Astrocyte (in vitro differentiated cells and primary cell): ENCODE measurements around the gene CYSTM1. TPM values are rescaled to one million over a fixed set of nuclear protein-coding genes. Genes with fewer than 3 reads are reported as not detected.

Experiments used
- DNase-seq: peaks from one replicate; pipeline ENCODE4 v3.0.0-alpha.2; 2010; ENCODE audit warnings: low read depth
- FAIRE-seq: peaks from 2 replicates; lab custom pipeline; 2011; peaks lifted over from hg19 to GRCh38; lab: Jason Lieb, UNC
- H2AFZ ChIP-seq: 2 replicates; pipeline ENCODE4 v1.6.0; 2012; ENCODE audit warnings: low read depth, low read length, inconsistent platforms
- H3K27ac ChIP-seq: 2 replicates; pipeline ENCODE4 v1.5.1; 2011; ENCODE audit warnings: low read depth, low read length, inconsistent platforms
- H3K27me3 ChIP-seq: 2 replicates; pipeline ENCODE4 v1.6.0; 2011; ENCODE audit warnings: low read length, inconsistent platforms; ENCODE audit not compliant: insufficient read depth
- H3K36me3 ChIP-seq: 2 replicates; pipeline ENCODE4 v1.5.1; 2011; ENCODE audit warnings: low read length, inconsistent platforms; ENCODE audit not compliant: insufficient read depth
- H3K4me1 ChIP-seq: 2 replicates; pipeline ENCODE4 v1.5.1; 2011; ENCODE audit warnings: low read length, inconsistent platforms; ENCODE audit not compliant: insufficient read depth
- H3K4me2 ChIP-seq: 2 replicates; pipeline ENCODE4 v1.6.0; 2012; ENCODE audit warnings: low read length, inconsistent platforms
- H3K4me3 ChIP-seq: 2 replicates; pipeline ENCODE4 v1.5.1; 2011; ENCODE audit warnings: low read depth, mild to moderate bottlenecking, low read length, inconsistent platforms; ENCODE audit not compliant: insufficient read depth
- H3K79me2 ChIP-seq: 2 replicates; pipeline ENCODE4 v1.6.0; 2012; ENCODE audit warnings: mild to moderate bottlenecking, low read length, inconsistent platforms; ENCODE audit not compliant: insufficient read depth
- H3K9ac ChIP-seq: 2 replicates; pipeline ENCODE4 v1.6.0; 2012; ENCODE audit warnings: mild to moderate bottlenecking, low read length, inconsistent platforms
- H3K9me3 ChIP-seq: 2 replicates; pipeline ENCODE4 v1.5.1; 2012; ENCODE audit warnings: low read depth, mild to moderate bottlenecking, low read length, inconsistent platforms; ENCODE audit not compliant: insufficient read depth
- H4K20me1 ChIP-seq: 2 replicates; pipeline ENCODE4 v1.6.0; 2012; ENCODE audit warnings: low read length, inconsistent platforms; ENCODE audit not compliant: insufficient read depth
- H3K27ac Mint-ChIP-seq: one replicate; pipeline ENCODE4 v1.8.0; 2021; ENCODE audit warnings: mild to moderate bottlenecking, mixed read lengths; ENCODE audit not compliant: unreplicated experiment
- H3K27me3 Mint-ChIP-seq: one replicate; pipeline ENCODE4 v1.8.0; 2021; ENCODE audit warnings: low read depth, mixed read lengths; ENCODE audit not compliant: unreplicated experiment
- H3K36me3 Mint-ChIP-seq: one replicate; pipeline ENCODE4 v1.8.0; 2021; ENCODE audit warnings: low read depth, mixed read lengths; ENCODE audit not compliant: unreplicated experiment
- H3K4me1 Mint-ChIP-seq: one replicate; pipeline ENCODE4 v1.8.0; 2021; ENCODE audit warnings: low read depth, mixed read lengths; ENCODE audit not compliant: unreplicated experiment
- H3K4me3 Mint-ChIP-seq: one replicate; pipeline ENCODE4 v1.8.0; 2021; ENCODE audit warnings: mild to moderate bottlenecking, moderate library complexity, mixed read lengths; ENCODE audit not compliant: unreplicated experiment
- H3K9me3 Mint-ChIP-seq: one replicate; pipeline ENCODE4 v1.8.0; 2021; ENCODE audit warnings: mild to moderate bottlenecking, mixed read lengths; ENCODE audit not compliant: unreplicated experiment
- CTCF ChIP-seq: IDR thresholded peaks from 2 replicates; pipeline ENCODE4 v1.5.1; 2011; ENCODE audit warnings: low read depth, mild to moderate bottlenecking, inconsistent platforms, low read length, moderate library complexity; ENCODE audit not compliant: insufficient read depth
- EZH2 ChIP-seq: IDR thresholded peaks from 2 replicates; pipeline ENCODE4 v1.6.1; 2012; ENCODE audit warnings: mild to moderate bottlenecking, low read length, inconsistent platforms; ENCODE audit not compliant: insufficient read depth
- total RNA-seq: library from RNA; stranded (reverse); gene quantifications from 2 replicates; pipeline ENCODE4 v1.2.1, GENCODE V29; 2021

Gene CYSTM1
- total RNA-seq, 1 donor from 2014 or later, result 46.3 TPM

GRCh38 chr5:140273401-140273877, 98.5 kb downstream of the CYSTM1 start:
- no peaks in the 10 kb centered on the region for H3K4me1 ChIP-seq
- H3K27me3 Mint-ChIP-seq, result no peaks in the 10 kb centered on the region
- TF ChIP-seq CTCF (no peak), EZH2 (no peak)
- H3K9me3 Mint-ChIP-seq, result no peaks in the 10 kb centered on the region
- peaks cover 67% of the 10 kb centered on the region for H3K79me2 ChIP-seq
- no peaks in the 10 kb centered on the region for H3K27me3 ChIP-seq
- FAIRE-seq (no peak), DNase-seq (no peak)
- H3K4me2 ChIP-seq, result no peak overlapping the region
- peaks cover 6% of the 10 kb centered on the region for H3K4me1 Mint-ChIP-seq
- H3K27ac ChIP-seq, result no peak overlapping the region
- H2AFZ ChIP-seq, result no peak overlapping the region
- H3K36me3 ChIP-seq, result no peaks in the 10 kb centered on the region
- H4K20me1 ChIP-seq, result peaks cover 13% of the 10 kb centered on the region
- H3K36me3 Mint-ChIP-seq, result peaks cover 19% of the 10 kb centered on the region
- H3K9me3 ChIP-seq, result no peaks in the 10 kb centered on the region
- no peak overlapping the region for H3K9ac ChIP-seq
- H3K4me3 Mint-ChIP-seq, result no peak overlapping the region
- no peak overlapping the region for H3K4me3 ChIP-seq
- peak overlapping the region; percentile 26 for H3K27ac Mint-ChIP-seq

- no peak overlapping the region for H3K4me2 ChIP-seq
- peaks cover 20% of the 10 kb centered on the region for H3K36me3 Mint-ChIP-seq
- TF ChIP-seq EZH2 (no peak), CTCF (no peak)
- no peaks in the 10 kb centered on the region for H3K9me3 Mint-ChIP-seq
- peaks cover 6% of the 10 kb centered on the region for H3K36me3 ChIP-seq
- H4K20me1 ChIP-seq, result peaks cover 16% of the 10 kb centered on the region
- no peak overlapping the region for H3K4me3 ChIP-seq
- FAIRE-seq (no peak), DNase-seq (no peak)
- no peaks in the 10 kb centered on the region for H3K27me3 Mint-ChIP-seq
- no peak overlapping the region for H3K27ac Mint-ChIP-seq
- H3K4me3 Mint-ChIP-seq, result no peak overlapping the region
- H3K9ac ChIP-seq, result no peak overlapping the region
- H3K4me1 ChIP-seq, result no peaks in the 10 kb centered on the region
- no peak overlapping the region for H2AFZ ChIP-seq
- no peaks in the 10 kb centered on the region for H3K27me3 ChIP-seq
- H3K27ac ChIP-seq, result no peak overlapping the region
- no peaks in the 10 kb centered on the region for H3K9me3 ChIP-seq
- H3K4me1 Mint-ChIP-seq, result peaks cover 9% of the 10 kb centered on the region
- H3K79me2 ChIP-seq, result peaks cover 59% of the 10 kb centered on the region
Measured at GRCh38 chr5:140275837-140276236, 100.8 kb downstream of the CYSTM1 start.

GRCh38 chr5:140282266-140282665, 107.3 kb downstream of the CYSTM1 start:
- Histone ChIP-seq H2AFZ (no peak overlapping the region), H3K27ac (no peak overlapping the region), H4K20me1 (peaks cover 45% of the 10 kb centered on the region), H3K27me3 (no peaks in the 10 kb centered on the region), H3K4me1 (no peaks in the 10 kb centered on the region), H3K4me2 (no peak overlapping the region), H3K4me3 (no peak overlapping the region), H3K9ac (no peak overlapping the region), H3K79me2 (peaks cover 83% of the 10 kb centered on the region), H3K36me3 (peaks cover 6% of the 10 kb centered on the region), H3K9me3 (no peaks in the 10 kb centered on the region)
- Mint-ChIP-seq H3K4me3 (no peak overlapping the region), H3K9me3 (no peaks in the 10 kb centered on the region), H3K4me1 (peaks cover 21% of the 10 kb centered on the region), H3K27me3 (no peaks in the 10 kb centered on the region), H3K36me3 (peaks cover 4% of the 10 kb centered on the region), H3K27ac (no peak overlapping the region)
- FAIRE-seq, result no peak
- DNase-seq, result no peak
- TF ChIP-seq EZH2, result no peak
